CD1c-positive myeloid dendritic cell (primary cell): ENCODE measurements around the gene MED22.
"Not testable (repeated sequence)": the region's sequence is repeated elsewhere in the genome, so short reads cannot be mapped to it uniquely, and the experiment has no call there.

Experiments used
- DNase-seq: peaks from one replicate; pipeline ENCODE4 v3.0.0-alpha.2; 2016; ENCODE audit errors: extremely low spot score

Gene MED22

GRCh38 chr9:133304477-133305377, 43.2 kb downstream of the MED22 start:
- no peak for DNase-seq

GRCh38 chr9:133304158-133304470, 43.8 kb downstream of the MED22 start:
- DNase-seq = no peak

- no peak for DNase-seq
These were observed 44.4 kb downstream of the MED22 start for GRCh38 chr9:133303266-133304157.

GRCh38 chr9:133301253-133302230, 46.4 kb downstream of the MED22 start:
- no peak for DNase-seq

GRCh38 chr9:133299996-133300395, 47.9 kb downstream of the MED22 start:
- not testable (repeated sequence) for DNase-seq

GRCh38 chr9:133294257-133294656, 53.7 kb downstream of the MED22 start:
- DNase-seq = no peak

GRCh38 chr9:133290751-133291302, 57.1 kb downstream of the MED22 start:
- no peak for DNase-seq
